ENCODE measurements around the gene PMEPA1. TPM values are rescaled to one million over a fixed set of nuclear protein-coding genes. Genes with fewer than 3 reads are reported as not detected.

Gene PMEPA1
- total RNA-seq, 2 experiments from 2014 or later: 1.4 to 3.7 TPM

- CTCF ChIA-PET (ENCODE audit: unreplicated experiment): no interaction called here
- DNase-seq (ENCODE audit: low spot score): peak; percentile 12
- H3K27ac ChIP-seq (ENCODE audit: low read depth, low read length, poor library complexity, severe bottlenecking): no peak overlapping the region
- no peaks in the 10 kb centered on the region for H3K9me3 ChIP-seq (ENCODE audit: low read length)
- peaks cover 4% of the 10 kb centered on the region; the same call in 1 of the 2 replicates for H3K36me3 ChIP-seq (ENCODE audit: insufficient read depth, low read length)
- H3K79me2 ChIP-seq (ENCODE audit: insufficient read depth, low read depth, low read length): no peaks in the 10 kb centered on the region
- POLR2A ChIA-PET: interaction anchor here (0.6 to 1.1 kb wide), 2 partner anchors 27 to 28 kb away, joined by 3 to 8 read pairs; no protein-coding TSS in a partner anchor
- intact Hi-C loops (cut with micrococcal nuclease; ENCODE audit: unreplicated experiment): loop anchor here (1.0 to 5.0 kb wide), 7 partner anchors 23 to 554 kb away; partner anchors contain the start of gene PMEPA1
- H4K20me1 ChIP-seq (ENCODE audit: insufficient read depth, low read length): no peaks in the 10 kb centered on the region
- no peak overlapping the region for H3K4me3 ChIP-seq (ENCODE audit: low read depth, low read length, poor library complexity, severe bottlenecking)
- BruUV-seq (replicated peaks): no TSS peak
- no peak overlapping the region for H2AFZ ChIP-seq (ENCODE audit: low read length)
- no peak overlapping the region for H3K4me2 ChIP-seq (ENCODE audit: low read length)
- H3K4me1 ChIP-seq (ENCODE audit: insufficient read depth, low read length, poor library complexity, severe bottlenecking): peaks cover 14% of the 10 kb centered on the region
- H3K9me2 ChIP-seq (ENCODE audit: insufficient read depth, low read length): no peaks in the 10 kb centered on the region
- TF ChIP-seq CTCF (conservative IDR thresholded peaks at IDR 0.05; ENCODE audit: low read length) (no peak), EZH2phosphoT487 (IDR thresholded peaks at IDR 0.05; ENCODE audit: borderline replicate concordance, low read depth, low read length) (no peak)
Measured at GRCh38 chr20:57654998-57655808, 54.6 kb downstream of the PMEPA1 start.

- TF ChIP-seq CTCF (conservative IDR thresholded peaks at IDR 0.05; ENCODE audit: low read length) (peak; percentile 96), EZH2phosphoT487 (IDR thresholded peaks at IDR 0.05; ENCODE audit: borderline replicate concordance, low read depth, low read length) (no peak)
- no peak overlapping the region for H3K4me3 ChIP-seq (ENCODE audit: low read depth, low read length, poor library complexity, severe bottlenecking)
- no peaks in the 10 kb centered on the region for H3K79me2 ChIP-seq (ENCODE audit: insufficient read depth, low read depth, low read length)
- no peaks in the 10 kb centered on the region for H4K20me1 ChIP-seq (ENCODE audit: insufficient read depth, low read length)
- H3K27ac ChIP-seq (ENCODE audit: low read depth, low read length, poor library complexity, severe bottlenecking): no peak overlapping the region
- H2AFZ ChIP-seq (ENCODE audit: low read length): no peak overlapping the region
- BruUV-seq (replicated peaks): no TSS peak
- H3K9me3 ChIP-seq (ENCODE audit: low read length): no peaks in the 10 kb centered on the region
- peaks cover 14% of the 10 kb centered on the region for H3K4me1 ChIP-seq (ENCODE audit: insufficient read depth, low read length, poor library complexity, severe bottlenecking)
- no peak overlapping the region for H3K4me2 ChIP-seq (ENCODE audit: low read length)
- intact Hi-C loops (cut with micrococcal nuclease; ENCODE audit: unreplicated experiment): loop anchor here (1.0 to 5.0 kb wide), 7 partner anchors 24 to 555 kb away; partner anchors contain the start of gene PMEPA1
- peak; percentile 78 for DNase-seq (ENCODE audit: low spot score)
- ChIA-PET CTCF (ENCODE audit: unreplicated experiment) (interaction anchor here (0.6 to 1.4 kb wide), 2 partner anchors 27 to 41 kb away, joined by 5 read pairs; no protein-coding TSS in a partner anchor), POLR2A (interaction anchor here (0.6 to 1.1 kb wide), 3 partner anchors 28 to 32 kb away, joined by 3 to 8 read pairs (median 4); no protein-coding TSS in a partner anchor)
- peaks cover 4% of the 10 kb centered on the region; the same call in 1 of the 2 replicates for H3K36me3 ChIP-seq (ENCODE audit: insufficient read depth, low read length)
- H3K9me2 ChIP-seq (ENCODE audit: insufficient read depth, low read length): no peaks in the 10 kb centered on the region
Measured at GRCh38 chr20:57654363-57654997, 55.3 kb downstream of the PMEPA1 start.

Measured in OCI-LY7 (cell line).